Measurements from ENCODE around the gene GRIN3A.
"Not testable (repeated sequence)": the region's sequence is repeated elsewhere in the genome, so short reads cannot be mapped to it uniquely, and the experiment has no call there.

Gene GRIN3A

DNA sequence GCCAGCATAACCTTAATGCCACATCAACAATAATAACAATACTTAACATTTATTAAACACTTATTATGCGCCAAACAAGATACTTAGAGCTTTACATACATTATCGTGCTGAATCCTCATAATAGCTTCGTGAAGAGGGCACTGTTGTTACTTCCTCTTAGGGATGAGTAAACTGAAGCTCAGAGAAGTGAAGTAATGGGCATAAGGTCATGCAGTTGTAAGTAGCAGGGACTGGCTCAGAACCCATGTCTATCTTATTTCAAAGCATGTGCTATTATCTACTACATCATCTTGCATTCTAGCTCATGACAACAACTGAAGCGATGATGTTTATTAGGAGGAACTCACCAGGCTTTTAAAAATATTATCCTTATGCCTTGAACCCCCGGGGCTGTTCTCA lies 108.8 kb downstream of the GRIN3A start:
- no peak for DNase-seq

DNA sequence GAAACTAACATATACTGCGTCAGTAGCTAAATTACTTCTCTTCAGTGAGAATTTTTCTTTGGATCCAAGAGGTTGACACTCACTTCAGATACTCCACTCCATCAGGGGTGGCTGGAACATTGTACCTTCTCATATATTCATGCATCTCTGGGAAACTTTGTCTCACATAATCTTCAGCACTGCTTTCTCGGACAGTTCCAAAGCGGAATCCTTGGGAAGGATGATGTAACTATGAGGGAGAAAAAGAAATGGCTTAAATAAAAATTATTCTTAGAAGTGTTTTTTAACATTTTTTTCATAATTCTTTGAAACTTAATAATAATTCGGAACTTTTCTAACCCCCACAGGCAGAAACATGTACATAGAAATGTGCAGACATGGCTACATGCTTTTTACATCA lies 110.3 kb downstream of the GRIN3A start:
- no peak for DNase-seq

DNA sequence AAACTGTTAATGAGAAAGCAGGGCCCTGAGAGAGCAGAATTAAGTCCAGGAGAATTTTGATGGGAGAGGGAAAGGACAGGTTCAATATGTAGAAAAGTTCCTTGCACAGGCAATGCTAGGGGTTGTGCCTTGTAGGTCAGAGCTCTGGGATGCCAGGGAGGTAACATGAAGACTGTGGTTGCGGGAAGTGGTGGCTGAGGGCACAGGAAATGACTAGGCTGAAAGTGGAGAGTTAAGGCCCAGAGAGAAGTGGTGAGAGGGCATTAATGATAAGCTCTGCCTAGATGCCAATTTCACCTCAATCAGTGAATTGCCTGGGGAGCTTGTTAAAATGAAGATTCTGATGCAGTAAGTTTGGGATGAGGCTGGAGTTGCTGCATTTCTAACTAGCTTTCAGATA lies 112.2 kb downstream of the GRIN3A start:
- DNase-seq, result no peak

DNA sequence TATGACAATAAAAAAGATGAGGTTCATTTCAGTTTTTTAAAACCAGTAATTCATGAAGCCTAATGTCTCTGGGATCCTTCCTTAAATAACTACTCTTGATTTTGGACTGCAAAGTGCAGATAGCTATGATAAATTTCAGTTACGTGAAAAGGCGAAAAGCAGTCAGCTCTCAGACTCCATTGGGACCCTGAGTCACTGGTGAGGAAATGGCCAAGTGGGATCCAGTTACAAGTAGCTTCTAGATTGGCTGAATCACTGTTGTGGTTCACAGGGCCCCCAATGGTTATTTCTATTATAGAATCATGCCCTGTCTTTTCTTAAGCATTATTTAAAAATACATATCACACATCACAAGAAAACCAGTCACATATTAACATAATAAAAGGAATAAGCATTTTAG lies 112.6 kb downstream of the GRIN3A start:
- DNase-seq, result no peak

DNA sequence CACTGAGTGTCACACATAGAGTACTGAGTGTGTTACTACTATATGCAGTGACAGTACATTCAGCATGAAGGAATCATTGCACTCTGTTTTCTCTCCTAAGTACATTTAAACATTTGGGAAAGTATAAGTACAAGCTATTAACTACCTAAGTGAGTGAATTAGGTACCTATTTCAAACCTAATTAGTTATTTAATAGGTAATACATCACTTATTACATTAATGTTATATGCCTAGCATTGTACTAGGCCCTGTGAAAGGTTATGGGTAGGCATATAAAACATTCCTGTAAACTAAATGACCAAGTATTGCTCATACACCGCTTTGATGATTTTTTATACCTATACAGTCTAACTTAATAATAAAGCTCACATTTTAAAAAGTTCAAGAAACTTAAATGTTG lies 118.0 kb downstream of the GRIN3A start:
- DNase-seq, result no peak

DNA sequence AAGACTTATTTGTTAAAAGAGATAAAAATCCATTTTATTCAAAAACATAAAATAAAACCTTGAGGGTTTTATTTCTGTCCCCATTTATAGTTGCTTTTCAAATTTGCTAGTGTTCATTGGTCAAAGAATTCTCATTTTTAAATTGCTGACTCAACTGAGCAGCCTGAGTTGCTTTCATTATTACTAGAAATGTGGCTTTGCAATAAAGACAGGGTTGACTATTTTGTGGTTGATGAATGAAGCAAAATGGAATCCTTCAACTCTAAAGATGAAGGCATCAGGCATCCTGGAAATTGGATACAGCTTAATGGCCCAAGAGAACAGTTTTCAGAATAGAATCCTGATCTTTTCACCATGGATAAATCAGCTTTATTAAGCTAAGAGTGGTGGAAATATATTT lies 119.7 kb downstream of the GRIN3A start:
- no peak for DNase-seq

DNA sequence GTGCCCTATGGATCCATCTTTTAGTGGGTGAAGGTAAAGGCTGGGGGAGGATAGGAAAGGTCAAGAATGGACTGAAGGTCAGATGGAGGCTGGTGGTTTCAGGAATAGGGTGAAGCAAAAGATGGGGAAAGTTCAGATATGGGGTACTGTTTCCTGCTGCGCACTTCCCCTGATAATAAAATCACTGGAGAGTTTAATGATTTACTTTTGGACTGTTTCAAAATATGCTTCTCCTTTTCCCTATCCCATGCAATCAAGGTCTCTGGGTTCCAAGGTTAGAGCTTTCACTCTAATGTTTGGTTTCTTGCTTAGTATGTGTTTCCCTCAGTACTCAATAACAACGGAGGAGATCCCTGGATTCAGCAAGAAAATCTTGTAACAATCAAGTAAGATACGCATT lies 132.9 kb downstream of the GRIN3A start:
- DNase-seq, result no peak

DNA sequence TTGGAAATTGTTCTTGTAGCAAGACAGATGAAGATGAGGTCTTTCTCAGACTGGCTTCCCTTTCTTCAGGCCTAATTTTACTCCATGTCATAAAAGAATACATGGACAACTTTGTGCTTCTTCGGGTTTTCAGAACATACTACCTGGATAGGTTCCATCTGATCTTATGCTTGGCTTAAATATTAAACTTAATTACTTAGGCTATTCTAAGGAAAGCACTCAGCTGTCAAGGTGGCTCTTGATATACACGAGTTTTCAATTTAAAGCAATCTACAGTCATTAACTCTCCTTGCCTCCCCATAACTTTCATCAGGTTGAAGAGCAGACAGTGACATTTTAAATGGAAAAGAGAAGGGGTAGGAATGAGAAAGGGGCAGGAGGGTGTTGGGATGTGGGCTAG lies 134.2 kb downstream of the GRIN3A start:
- DNase-seq, result no peak

DNA sequence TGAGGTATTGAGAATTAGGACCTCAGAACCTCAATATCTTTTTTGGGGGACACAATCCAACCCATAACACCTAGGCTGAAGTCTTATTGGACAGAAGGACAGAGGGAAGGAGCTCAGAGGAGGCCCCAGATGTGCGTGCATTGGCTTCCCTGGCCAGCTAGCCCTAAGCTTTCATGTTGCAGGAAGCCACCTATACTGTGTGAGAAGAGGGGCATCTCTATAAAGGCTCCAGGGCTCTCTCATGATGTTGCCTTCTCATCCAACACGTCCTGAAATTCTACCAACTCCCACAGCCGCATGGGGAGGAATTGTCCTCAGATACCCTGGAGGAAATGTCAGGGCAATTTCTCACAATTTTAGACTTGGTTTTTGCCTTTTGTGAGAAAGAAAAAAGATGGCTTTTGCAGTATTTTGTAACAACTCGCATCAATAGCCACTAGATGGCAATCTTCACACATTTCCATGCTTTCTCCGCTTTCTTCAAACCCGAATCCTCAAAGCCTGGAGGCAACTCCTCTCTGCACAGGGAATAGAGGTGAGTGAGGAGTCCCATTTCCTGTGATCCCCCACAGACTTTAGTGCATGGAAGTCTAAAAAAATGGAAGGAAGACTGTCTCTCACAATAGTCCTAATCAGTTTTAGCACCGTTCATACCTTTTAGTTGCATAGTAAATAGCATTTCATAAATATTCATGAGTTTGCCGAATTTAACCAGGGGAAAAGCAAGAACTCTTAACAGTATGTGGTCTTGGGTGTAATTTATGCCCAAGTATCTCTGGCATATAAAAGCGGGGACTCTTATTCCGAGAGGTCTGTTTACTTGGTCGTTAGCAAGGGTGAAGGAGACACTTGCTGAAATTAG lies 136.3 kb downstream of the GRIN3A start:
- no peak for DNase-seq

DNA sequence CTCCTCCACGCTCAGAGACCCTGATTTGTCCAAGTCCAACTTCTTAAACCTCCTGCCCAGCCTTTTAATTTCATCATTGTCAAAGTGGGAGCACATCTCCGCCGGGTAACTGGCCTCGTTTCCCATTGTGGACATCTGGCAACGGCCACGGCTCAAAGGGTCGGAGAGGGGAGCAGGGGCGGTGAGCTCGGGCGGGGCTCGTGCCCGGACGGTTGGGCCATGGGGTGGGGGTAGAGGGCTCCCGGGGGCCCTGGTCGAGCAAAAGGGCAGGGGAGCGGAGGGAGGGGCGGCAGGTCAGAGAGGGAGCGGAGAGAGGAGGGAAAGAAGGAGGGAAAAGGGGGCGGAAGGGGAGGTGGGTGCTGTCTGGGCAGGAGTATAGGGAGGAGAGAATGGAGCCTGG lies 143.7 kb downstream of the GRIN3A start, which contains the start of gene PPP3R2:
PPP3R2 (minus strand) TSS at position 174 of the 400 bp plus-strand sequence; CDS start at position 126, 48 bp downstream.
- DNase-seq, result no peak

DNA sequence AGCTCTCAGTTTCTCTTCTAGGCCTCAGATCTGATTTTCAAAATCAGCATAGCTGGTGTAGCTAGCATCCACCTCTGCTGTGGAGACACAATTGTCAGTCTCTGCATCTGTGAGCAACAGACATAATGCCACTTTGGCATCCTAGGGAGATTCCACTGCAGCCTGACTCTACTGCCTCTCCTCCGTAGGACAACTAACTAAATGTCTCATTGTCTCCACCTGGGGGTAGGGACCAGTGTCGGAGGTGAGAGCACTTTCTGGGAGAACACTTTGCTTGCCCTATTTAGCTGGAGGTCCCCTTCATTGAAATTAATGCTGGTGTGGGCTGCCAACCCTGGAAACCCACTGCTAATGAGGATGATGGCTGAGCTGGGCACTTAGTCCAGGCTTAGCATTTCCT lies 145.1 kb downstream of the GRIN3A start:
- no peak for DNase-seq

DNA sequence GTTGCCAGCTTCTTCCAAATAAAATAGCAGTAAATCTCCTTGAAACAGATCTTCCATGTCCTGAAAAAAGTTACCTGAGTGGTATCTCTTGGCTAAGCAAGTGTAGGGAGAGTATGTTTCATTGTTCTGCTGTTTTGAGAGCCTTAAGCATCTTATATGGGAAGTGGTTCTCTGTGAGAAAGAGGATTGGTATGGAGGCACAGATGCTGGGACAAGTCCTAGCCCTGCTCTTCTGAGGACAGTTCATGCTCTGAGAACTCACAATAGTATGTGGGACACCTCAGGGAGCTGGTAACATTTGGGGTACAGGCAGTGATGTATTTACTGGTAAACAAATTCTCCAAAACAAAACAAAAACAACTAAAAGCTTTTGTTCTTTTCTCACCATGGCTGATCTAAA lies 145.7 kb downstream of the GRIN3A start:
- DNase-seq, result no peak

DNA sequence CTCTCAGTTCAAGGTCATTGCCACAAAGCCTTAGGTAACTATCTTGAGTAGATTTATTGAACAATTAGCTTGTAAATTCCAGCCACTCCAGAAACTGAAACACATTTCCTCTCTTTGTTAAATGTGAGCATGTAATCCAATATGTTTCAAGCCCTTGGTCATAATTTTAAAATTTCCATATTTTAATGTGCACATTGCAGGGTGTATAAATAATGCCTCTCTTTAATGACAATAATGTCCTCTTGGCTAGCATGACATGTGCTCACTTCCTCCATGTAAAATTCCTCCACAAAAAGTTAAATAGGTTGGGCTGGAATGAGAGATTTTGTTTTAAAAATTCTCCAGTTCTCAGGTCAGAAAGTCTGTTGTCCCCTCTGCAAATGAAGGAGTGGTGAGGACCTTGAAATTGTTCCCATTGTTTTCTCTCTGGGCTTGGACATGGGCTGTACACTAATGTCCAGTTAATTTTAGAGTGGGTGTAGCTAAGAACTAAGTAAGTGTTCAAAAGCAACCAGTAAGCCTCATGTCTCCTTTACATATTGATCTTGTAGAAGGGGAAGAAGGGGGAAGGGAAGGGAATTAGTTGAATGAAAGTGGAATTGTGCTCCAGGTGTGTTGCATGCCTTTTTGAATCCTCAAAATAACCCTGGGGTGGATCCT lies 146.5 kb downstream of the GRIN3A start:
- DNase-seq, result no peak

DNA sequence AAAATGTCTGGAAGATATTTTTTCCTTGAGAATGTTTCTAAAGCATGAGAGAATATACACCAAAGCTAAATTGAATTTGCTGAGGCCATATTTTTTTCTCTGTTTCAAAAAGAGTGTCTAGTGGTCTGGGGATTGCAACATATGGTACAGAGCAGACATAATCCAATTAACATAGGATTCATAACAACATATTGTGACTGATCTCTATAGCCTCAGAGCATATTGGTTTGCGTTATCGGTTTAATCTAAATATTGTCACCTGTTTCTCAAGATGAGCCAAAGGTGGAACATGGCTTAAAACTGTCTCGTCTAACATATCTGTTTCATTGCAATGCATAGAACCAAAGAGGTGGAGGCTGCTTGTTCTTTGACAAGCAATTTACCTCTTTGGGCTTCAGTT lies 147.5 kb downstream of the GRIN3A start:
- no peak for DNase-seq

DNA sequence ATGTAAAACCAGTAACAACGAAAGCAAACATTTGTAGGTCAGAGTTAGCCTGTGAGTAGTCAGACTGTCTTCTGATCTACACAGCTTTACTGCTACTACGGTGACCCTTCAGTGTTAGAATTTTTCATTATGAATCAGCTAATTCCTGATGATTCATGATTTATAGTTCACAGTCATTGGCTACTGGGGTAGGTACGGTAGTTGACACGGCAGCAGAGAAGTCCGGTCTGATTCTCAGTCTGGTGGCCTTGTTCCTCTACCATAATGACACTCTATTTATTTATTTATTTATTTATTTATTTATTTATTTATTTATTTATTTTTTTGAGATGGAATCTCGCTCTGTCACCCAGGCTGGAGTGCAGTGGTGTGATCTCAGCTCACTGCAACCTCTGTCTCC lies 148.4 kb downstream of the GRIN3A start:
- DNase-seq, result not testable (repeated sequence)

DNA sequence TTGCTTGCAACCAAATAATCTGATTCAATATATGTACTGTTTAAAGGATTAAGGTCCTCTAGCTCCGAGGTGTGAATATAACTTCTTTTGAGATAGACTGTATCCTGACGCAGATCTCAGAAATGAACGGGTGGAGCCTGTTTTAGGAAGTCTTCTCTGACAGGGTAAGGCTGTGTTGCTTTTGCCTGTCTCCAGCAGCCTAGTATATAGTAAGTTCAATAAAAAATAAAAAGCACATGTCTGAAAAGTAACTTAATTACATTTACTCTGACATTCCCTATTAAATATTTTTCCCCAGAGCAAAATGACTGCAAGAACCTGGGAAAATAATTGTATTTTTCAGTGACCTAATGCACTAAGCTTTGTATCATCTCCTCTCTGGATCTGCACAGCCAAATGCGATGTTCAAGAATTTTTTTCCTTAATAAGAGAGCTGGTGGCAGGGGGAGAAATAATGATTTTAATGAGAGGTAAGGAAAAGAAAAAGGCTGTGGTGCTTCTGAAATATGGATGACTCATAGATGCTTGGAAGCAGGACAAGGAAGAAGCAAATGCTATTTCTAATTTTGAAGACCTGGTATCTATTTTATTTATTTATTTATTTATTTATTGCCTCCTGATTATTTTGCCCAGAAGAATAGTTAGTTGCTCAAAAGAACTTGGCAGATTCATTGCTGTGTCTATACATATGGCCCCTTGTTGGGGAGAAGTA lies 151.0 kb downstream of the GRIN3A start:
- DNase-seq, result no peak

DNA sequence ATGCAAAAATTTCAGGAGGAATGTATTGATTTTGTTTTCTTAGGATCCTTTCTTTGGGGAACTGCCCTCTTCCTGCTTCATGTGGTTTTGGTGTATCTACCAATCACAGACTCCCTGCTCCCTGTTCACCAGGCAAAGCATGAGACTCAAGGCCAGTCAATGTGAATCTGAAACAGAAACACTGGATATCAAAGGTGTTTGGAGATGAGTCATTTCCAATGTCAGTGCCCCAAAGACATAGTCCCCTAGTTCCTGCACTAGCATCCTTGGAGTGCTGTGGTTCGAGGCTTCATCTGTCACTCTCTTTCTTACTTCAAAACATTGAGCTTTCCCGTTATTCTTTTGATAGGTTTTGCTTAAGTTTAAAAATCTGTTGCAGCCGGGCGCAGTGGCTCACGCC lies 151.8 kb downstream of the GRIN3A start:
- no peak for DNase-seq

DNA sequence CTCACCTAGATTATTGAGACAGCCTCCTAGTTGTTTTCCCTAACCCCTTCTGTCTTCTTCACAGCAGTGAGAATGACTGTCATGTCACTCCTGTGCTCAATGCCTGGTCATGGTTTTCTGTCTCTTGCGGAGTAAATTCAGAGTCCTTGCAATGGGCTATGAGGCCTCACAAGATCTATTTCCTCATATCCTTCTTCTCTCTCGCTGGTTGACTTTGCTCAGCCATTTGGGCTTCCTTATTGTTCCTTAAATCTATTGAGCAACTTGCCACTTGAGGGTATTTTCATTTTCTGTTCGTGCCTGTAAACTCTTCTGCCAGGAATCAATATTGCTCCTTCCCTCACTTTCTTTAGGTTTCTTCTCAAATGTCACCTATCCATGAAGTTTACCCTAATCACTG lies 152.7 kb downstream of the GRIN3A start:
- no peak for DNase-seq

DNA sequence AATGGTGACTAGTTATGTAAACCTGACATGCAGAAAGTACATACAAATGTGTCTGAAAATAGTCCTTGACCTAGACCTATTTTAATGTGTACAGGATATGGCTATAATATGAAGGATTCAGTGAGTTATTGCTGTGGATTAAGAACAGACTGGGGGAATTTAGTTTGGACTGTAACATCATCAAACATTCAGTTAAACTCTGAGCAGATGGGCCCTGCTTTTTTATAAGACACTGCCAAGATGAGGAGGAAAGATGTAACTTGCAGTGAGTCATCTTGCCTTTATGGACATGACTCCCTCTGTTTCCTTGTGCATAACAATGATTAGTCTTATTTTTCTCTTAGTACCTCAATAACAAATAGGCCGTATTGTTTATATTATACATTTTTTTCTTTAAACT lies 155.9 kb downstream of the GRIN3A start:
- no peak for DNase-seq

DNA sequence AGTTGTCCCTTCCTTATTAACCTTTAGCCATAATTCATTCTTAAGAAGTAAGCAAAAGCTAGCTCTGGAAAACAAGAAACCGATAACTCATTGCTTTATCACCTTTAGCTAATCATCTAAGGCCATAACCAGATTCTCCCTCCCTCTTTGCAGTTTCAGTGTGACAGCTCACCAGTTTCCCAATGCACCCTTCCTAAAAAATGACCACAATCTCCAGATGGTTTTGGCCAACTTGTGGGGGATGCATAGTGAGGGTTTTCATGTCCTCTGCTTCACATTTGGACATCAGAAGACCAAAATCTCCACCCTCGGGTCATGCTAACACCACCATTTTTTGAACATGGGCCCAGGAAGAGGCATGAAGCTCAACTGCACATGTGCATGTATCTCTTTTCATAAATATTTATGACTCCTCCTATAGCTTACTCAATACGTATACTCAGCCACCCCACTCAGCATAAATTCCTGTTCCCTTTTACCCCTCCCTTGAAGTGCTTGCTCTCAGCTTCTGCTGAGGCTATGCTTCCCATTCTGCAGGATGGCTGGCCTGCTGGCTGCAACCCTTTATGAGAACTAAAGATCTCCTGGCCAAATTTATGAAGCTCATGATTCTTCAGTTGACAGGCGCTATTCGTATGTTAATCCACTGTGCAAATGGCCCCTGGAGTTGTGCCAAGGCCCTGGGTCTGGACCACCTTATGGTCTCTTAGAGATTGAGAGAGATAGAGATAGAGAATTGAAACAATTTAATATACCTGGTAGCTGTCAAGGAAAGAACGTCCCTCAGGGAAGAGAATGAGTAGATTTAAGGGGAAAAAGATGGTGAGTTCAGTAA lies 158.5 kb downstream of the GRIN3A start:
- DNase-seq, result no peak

DNA sequence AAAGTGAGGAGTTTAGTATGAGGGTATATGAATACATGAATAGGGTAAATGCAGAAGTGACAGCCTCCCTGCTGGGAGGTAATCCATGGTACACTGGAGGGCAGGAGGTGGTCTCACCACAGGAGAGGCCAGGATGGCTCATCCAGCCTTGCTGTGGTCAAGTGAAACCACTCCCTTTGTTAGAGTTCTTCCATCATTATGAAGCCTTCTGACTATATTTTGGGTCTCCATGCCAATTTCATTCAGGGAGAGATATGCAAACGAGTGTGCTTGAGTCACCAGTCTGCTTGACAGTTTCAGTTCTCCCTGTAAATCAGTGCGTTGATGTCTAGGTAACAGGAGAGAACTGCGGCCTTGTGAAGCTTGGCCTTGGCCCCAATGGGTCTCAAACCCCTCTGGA lies 160.1 kb downstream of the GRIN3A start:
- no peak for DNase-seq

DNA sequence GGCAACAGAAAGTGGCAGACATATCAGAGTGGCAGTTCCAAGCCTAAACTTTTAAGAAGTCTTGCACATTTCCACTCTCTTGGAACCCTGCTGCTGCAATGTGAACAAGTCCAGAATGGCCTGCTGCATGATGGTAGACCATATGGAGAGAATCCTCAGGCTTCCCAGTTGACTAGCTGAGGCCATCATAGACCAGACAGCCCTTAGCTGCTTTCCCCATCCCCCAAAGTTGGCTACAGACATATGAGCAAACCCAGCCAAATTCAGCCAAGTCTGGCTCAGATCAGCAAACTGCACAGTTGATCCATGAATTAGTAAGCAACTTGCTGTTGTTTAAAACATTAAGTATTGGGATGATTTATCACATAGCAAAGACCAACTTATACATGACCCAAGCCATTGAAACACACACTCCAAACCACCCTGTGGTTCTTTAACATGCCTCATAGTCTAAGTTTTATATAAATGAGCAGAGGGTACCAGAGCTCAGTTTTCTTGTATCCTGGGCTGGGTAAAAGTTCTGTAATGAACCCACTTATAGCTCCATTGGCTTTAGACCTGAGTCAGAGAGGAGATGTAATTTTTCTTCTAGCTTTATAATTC lies 163.6 kb downstream of the GRIN3A start:
- DNase-seq, result no peak

DNA sequence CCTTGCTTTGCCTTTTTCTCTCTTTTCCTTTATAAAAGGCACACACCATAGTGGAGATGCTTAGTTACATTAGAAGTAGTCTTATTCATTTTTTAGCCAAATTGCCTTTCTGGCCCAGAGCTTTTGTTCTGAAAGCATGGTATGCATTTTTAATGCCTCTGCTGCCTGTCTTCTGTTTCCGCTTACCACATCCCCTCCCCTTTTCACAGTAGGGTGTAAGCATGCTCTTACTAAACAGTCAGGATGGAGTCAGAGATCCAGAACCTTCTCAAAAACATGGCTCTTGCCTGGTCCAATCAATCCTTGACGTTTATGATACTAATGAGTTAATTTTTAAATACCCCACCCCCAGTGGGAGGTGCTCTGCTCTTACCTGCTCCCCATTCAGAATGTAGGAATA lies 166.1 kb downstream of the GRIN3A start:
- DNase-seq, result no peak

All from 8988T (cell line).